IPS DF 19.7 (cell line): ENCODE measurements around the gene CLIP4.
"Not testable (repeated sequence)": the region's sequence is repeated elsewhere in the genome, so short reads cannot be mapped to it uniquely, and the experiment has no call there.

ENCODE experiments used
- DNase-seq: peaks from one replicate; pipeline ENCODE4 v3.0.0-alpha.2; 2013; ENCODE audit warnings: low read depth, low spot score

Gene CLIP4, protein sequence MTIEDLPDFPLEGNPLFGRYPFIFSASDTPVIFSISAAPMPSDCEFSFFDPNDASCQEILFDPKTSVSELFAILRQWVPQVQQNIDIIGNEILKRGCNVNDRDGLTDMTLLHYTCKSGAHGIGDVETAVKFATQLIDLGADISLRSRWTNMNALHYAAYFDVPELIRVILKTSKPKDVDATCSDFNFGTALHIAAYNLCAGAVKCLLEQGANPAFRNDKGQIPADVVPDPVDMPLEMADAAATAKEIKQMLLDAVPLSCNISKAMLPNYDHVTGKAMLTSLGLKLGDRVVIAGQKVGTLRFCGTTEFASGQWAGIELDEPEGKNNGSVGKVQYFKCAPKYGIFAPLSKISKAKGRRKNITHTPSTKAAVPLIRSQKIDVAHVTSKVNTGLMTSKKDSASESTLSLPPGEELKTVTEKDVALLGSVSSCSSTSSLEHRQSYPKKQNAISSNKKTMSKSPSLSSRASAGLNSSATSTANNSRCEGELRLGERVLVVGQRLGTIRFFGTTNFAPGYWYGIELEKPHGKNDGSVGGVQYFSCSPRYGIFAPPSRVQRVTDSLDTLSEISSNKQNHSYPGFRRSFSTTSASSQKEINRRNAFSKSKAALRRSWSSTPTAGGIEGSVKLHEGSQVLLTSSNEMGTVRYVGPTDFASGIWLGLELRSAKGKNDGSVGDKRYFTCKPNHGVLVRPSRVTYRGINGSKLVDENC

DNA sequence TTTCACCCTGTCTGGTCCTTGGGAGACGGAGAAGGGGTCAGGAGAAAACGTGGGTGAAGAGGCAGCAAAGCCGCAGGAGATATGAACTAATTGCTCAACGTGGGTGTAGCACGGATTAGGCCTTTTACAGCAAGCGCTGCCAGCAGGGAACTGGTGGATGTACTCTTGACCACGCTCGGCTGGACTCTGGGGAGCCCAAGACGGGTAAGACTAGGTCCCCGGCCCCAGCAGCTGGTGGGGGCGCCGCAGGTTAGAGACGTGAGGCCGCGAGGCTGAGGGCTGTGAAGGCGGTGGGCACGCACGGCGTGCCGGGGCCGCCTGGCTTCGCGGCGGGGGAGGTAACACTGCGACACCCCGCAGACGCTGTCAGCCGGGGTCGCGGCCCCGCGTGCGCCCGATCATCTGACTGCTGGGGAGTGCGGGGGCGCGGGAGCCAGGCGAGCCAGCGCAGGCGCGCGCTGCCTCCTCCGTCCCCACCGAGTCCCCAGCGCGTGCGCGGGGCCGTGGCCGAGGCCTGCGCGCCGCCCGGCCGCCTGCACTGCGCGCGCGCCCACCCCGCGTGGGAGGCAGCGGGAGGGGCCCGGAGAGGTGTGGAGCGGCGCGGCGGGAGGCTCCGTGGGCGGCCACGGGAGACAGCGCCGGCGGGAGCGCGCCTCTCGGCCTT, at the start of gene CLIP4:
Gene CLIP4, plus strand, starts transcription at position 470 of the 664 bp plus-strand sequence. CDS start 5,974 bp downstream, outside the sequence.
- no peak for DNase-seq

DNA sequence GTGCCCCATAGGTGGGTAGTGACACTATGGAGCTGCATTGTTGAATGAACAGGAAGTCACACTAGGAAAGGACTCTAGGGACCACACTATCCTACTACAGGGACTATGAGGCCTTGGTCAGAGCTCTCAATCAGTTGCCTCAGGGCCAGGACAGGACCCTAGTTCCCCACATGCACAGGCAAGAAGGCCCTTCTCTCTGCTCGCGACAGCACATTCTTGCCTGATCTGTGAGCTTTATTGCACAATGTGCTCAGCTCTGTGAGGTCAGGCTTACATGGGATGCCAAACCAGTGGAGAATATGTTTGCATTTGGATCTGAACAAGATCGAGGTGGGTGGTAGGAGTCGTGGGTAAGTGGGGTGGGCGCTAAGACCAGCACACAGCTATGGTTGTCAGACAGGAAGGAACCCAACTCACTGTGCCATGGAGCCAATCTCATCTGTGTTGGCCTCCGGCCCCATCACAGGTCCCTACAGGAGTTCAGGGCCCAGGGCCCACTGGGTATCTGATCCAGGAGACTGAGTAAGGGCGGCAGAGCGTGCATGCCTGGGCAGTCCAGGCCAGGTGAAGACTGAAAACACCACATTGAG, 48.8 kb upstream of the CLIP4 start:
- DNase-seq, result no peak

DNA sequence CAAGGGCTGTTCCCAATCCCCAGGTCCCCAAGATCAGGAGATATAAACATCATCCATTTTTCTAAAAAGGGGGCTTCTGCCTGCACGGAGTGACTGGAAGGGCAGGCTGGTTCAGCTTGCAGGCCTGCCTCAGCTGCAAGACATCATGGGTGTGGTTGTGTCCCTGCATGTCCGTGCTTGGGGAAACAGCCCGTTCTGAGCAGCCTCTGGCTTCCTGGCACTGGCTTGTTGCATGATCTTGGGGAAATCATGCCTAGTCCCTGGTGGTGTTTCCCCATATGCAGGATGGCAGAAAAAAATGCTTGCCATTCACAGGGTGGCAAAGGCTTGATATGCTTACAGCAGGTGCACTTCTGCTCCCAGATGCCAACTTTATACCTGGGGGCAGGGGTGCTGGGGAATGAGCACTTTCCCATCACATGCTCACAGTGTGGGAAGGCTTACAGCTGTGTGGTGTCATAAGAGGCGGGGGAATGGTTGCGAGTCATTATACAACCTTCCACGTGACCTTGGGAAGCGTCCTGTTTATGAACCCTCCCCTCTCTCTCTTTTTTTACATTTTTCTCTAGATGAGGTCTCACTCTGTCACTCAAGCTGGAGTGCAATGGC, 48.1 kb upstream of the CLIP4 start:
- DNase-seq, result no peak

DNA sequence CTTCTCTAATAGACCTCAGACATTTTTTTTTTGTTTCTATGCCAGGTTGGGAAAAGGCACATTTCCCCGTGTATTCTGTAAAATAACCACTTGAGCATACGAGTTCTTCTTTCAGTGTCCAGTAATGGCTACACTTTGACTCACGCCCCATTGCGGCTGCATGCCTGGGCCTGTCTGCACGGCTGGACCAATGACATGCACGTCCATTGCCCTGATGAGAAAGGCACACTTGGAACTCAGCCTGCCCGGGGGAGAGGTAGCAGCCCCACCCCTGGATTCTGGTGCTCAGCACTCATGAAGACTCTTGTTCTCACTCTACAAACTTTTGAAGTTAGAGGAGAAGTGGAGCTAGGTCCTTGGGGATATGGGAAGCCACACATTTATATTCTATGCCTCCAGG, 46.7 kb upstream of the CLIP4 start:
- DNase-seq, result no peak

DNA sequence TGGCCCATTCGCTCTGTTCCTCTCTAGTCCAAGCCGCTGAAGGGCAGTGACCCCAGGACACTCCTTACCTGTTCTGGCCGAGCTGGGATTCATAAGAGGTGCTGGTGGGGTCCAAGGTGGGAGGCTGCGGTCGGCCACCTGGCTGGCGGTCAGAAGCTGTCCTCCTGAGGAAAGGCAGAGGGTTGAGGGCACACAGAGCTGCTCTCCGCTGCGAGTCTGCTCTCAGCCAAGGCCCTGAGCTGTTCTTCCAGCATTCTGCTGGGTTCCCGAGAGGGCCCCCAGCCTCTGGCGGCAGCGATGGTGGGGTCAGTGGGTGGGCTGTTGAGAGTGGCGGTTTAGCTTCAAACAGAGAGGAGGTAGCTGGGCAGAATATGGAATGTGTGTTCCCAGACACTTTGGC, 44.7 kb upstream of the CLIP4 start:
- DNase-seq, result no peak

DNA sequence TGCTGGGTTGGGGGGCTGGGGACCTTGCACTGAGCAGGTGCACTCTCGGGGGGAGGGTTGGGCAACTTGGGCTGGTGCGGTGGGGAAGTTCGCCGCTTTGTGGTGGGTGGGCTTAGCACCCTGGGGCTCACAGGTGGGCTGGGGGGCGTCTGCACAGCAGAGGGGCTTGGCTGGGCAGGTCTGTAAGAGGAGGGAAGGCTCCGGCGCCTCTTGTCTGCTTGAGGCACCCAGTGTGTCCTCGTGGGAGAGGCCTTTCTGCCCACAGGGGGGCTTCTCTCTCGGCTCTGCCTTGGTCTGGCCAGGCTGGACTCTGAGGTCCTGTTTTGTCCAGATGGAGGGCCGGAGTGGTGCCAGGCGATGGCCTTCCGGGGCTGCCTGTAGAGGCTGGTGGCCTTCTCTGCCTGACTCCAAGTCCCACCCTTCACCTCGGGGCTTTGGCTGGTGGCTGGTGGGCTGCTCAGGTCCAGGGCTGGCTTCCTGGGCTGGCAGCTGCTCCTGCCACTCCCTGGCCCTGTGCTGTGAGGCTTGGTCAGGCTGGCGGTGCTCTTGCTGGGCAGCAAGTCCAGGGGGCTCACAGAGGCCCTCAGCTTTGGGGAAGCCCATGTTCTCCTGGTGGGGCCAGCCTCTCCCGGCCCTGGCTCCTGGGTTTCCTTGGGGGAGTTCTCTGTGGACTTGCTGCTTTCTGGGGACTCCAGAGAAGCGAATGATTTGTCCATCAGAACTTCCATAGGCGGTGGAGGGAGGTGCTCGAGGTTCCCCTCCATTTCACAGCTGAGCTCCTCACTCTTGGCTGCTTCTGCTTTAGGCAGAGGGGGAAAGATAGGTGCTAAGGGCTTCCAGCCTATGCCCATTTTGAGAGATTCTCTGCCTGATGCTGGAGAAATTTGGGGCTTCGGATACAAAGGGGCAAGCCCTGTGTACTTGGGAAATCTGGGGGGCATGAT, 43.9 kb upstream of the CLIP4 start:
- no peak for DNase-seq

DNA sequence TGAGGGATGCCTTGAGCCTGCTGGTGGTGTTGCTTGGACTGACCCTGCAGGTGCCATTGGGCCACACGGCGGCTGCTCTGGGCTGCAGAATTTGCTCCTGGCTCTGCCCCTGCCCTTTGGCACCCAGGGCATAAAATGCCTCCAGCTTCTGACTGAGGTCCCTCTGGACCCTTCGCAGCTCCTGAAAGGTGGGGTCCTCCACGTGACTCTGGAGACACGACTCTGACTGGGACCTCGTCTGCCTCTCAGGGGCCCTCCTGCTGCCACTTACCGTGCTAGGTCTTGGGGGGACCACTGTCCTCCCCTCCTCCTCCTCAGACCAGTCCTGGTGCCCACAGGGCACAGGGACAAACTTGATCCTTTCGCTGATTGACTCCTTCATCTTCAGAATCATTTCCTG, 43.0 kb upstream of the CLIP4 start:
- DNase-seq, result no peak

DNA sequence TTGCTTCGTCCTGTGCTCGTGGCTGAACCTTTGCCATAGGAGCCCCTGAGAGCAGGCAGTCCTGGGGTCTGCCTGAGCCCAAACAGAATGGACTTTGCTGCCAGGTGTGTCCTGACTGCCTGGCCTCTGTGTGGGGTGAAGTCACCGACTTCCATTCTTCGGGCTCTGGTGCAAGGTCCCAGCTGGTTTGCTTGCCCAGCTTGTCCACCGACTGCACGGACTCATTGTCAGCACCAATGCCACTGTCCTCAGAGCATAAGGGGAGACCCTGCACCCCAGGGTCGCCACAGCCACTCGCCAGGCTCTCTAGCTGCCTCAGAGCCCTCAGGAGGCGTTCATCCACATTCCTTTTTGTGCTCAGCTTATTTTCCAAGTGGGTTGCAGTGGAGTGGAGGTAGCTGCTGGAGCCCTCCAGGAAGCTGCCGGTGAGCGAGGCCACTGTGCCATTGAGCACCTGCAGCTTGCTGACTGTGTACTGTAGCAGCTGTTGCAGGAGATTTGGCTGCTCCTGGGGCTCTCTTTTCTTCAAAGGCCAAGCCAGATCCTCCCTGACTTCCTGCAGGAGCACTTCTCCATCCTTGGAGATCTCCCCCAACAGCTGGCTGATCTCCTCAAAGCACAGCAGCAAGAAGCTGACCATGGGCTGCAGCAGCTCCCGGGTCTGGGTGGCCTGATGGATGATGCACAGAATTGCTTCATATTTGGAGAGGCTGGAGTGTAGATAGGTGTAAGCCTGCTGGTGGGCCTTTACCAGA, 42.1 kb upstream of the CLIP4 start:
- no peak for DNase-seq

DNA sequence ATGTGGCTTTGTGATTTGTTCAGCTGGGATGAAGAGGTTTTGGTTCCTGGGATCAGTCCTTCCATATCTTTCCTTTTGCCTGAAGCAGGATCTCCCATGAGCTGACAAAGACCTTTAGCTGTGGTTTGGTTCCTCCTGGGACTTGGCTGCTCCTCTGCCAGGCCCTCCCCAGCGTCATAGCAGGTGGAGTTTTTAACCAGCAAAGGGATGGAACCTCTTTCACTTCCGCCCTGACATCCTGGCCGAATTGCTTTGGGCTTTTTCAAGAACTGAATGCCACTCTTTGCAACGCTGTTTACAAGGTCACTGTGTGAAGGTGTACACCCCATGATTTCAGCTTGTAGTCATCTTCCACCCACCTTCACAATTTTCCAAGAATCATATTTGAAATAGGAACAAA, 41.3 kb upstream of the CLIP4 start:
- DNase-seq, result no peak

DNA sequence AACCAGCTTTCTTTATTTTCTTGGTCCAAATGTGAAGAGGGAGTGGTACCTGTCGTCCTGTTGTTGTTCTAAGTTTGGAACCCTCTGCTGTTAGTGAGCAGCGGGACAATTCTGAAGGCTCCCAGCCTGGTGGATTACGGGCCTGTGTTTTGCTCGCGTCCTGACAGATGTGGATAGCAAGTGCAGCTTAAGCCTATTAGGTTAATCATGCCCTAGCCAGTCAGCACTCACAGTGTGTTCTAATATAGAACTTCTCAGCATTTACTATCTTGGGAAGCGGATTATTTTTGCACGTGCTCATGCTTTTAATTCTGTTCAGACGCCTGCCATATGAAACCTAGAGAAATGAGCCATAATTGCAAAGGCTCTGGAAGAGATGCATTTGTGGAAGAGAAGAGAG, 40.8 kb upstream of the CLIP4 start, which contains the start of gene PCARE:
Gene PCARE, minus strand, starts transcription at position 113 of the 400 bp plus-strand sequence. CDS start 262 bp downstream, outside the sequence.
- DNase-seq, result no peak

DNA sequence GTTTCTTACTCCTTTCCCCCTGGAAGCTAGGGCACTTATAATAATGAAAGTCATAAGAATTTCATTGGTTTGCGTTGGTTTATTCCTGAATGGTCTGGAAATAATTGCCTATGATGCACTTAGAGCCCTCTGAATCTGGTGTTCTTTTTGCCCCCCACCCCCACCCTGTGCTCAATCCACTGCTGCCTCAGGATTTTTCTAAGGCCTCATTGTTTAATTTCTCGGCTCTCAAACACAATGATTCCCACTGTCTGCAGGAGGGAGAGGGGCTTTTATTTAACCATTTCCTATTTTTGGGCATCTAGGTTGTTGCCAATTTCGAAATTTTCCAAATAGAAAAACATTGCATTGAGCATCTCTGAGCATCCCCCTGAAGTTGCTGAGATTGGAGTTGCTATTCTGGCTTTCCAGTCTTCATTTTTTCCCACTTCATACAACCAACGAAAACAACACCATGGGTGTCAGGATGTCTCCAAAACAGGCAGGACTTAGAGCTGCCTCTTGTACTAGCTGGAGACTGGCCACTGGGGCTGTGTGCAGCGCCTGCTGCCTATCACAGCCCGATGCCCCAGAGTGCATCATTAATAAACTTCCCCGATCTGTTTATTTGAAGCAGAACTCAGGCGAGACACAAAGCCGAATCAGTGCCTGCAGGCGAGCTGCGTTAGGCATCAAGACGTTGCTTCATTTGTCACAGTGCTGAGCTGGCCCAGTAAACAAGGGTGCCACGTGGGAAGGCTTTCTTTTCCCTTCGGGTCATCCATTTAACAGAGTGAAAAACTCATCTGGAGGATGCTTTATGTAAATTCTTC, 39.1 kb upstream of the CLIP4 start:
- DNase-seq, result no peak

DNA sequence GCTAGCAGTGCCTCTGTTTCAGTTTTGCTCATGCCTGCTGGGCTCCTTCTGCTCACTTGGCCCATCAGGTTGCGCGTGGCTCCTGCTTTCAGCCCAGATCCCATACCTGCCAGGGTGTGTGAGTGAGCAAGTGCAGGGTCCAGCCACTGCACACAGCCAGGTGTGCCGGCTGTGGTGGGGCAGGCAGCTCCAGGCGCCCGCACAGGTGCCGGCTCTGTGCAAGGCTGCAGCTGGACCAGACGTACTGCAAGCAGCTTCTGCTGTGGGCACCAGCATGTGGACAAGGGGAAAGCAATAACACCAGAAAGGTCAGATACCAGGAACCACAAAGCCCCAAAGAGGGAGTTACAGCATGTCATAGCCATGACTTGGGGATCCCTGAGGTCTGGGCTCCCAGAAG, 35.3 kb upstream of the CLIP4 start:
- no peak for DNase-seq

DNA sequence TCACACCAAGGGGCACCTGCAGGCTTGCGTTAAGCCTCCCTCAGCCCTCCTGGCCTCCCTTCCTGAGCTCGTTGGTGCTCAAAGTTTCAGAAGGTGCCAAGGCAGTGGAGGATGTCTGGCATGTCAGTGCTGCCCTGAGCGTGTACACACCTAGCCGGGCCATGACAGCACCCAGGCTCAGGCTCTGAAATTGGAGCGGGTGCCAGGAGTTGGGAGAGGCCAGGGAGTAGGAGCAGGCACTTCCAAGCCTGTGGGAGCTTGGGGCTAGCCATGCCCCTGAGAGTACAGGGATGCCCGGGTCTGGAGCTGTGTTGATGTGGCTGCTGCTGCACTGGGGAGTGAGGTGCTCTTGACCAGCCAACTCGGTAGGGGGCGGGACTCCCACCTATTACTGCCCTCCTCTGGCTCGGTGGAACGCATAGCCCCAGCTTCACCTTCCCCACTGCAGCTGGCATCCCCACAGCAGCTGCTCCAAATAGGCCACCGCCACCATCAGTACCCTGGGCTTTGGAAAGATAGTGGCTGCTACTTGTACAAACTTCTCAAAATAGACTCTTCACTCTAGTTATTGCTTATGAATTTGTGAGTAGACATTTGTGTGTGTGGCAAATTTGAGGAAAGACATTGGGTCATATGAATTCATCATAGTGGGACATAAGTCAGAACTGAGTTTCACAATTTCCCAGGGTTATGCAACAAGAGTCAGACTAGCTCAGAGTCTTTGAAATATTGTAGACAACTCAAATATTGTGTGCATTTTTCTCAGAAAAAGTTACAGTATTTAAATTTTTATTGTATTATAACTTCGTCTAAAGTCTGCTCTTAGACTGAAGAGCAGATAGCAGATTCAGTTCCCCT, 34.1 kb upstream of the CLIP4 start:
- DNase-seq, result no peak

DNA sequence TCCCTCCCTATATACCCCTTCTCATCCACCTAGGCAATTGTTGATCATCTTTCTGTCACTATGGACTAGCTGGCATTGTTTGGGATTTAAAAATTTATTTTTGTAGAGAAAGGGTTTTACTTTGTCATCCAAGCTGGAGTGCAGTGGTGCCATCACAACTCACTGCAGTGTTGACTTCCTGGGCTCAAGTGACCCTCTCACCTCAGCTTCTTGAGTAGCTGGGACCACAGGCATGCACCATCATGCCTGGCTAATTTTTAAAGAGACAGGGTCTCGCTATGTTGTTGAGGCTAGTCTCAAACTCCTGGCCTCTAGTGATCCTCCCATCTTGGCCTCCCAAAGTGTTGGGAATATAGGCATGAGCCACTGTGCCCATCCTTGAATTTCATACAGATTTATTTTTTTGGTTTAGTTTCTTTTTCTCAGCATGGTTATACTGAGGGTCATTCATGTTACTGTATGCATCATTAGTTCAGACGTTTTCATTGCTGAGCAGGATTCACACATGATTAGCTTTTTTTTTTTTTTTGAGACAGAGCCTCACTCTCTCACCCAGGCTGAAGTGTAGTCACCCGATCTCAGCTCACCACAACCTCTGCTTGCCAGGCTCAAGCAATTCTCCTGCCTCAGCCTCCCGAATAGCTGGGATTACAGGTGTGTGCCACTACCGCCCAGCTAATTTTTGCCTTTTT, 32.3 kb upstream of the CLIP4 start:
- no peak for DNase-seq

DNA sequence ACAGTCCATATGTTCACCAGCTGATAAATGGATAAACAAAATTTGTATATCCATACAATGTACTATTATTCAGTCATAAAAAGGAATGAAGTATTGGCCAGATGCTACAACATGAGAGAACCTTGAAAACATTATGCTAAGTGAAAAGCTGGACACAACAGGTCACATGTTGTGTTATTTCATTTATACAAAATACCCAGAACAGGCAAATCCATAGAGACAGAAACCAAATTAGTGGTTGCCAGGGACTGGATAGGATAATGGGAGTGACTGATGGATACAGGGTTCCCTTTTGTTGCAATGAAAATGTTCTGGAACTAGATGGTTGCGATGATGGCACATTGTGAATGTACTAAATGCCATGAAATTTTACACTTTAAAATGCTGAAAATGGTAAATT, 30.7 kb upstream of the CLIP4 start:
- no peak for DNase-seq

DNA sequence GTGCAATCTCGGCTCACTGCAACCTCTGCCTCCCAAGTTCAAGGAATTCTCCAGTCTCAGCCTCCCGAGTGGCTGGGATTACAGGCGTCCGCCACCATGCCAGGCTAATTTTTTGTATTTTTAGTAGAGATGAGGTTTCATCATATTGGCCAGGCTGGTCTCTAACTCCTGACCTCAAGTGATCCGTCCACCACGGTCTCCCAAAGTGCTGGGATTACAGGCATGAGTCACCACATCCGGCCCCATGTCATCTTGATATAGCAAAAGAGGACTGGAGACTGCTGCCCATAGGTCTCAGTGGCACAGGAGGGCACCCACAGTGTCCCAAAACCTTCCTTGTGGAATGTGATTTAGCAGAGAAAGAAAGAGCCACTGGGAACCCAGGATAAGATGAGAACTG, 24.9 kb upstream of the CLIP4 start:
- DNase-seq, result not testable (repeated sequence)

DNA sequence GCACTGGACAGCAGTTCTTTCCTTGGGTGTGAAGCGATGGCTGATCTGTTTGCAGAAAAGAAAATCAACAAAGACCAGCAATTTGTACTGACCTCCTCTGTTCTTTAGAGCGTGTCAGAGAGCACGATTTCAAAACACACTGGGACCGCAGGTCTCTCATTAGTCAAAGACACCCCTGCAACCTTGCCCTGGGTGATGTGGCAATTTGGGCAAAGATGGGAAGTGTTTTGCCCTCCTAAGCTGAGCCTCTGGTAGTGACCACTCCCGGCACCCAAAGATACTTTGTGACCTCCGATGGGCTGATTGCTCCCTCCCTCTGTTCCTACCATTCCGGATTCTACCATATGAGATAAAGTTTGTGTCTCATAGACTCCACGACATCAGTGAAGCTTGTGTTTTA, 18.2 kb upstream of the CLIP4 start:
- no peak for DNase-seq
